GM18909 (cell line): Measurements from ENCODE around the gene IL20RA.
"Not testable (repeated sequence)": the region's sequence is repeated elsewhere in the genome, so short reads cannot be mapped to it uniquely, and the experiment has no call there.

Source experiments
- ATAC-seq: cut with Tn5 transposase; IDR thresholded peaks from one replicate; pipeline ENCODE4 v1.9.1; 2021; ENCODE audit warnings: mild to moderate bottlenecking; ENCODE audit not compliant: unreplicated experiment, poor library complexity

Gene IL20RA

DNA sequence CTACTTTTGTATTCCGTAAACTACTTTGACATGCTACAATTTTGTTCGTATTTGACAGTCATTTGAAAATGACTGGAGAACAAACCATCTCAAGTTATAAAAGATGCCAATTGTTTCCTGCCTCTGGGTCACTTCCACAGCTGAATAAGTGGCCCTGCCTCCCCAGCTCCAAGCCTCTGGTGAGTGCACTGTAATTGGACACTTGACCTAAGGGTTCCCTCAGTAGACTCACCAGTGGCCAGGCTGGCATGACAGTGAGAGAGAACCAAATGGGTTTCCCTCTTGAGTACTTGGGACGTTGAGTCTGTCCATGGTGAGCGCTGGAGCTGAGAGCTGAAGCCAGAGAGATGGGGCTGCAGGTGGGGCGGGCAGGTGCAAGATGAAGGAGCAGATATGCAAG, 65.6 kb downstream of the IL20RA start:
- no peak for ATAC-seq

DNA sequence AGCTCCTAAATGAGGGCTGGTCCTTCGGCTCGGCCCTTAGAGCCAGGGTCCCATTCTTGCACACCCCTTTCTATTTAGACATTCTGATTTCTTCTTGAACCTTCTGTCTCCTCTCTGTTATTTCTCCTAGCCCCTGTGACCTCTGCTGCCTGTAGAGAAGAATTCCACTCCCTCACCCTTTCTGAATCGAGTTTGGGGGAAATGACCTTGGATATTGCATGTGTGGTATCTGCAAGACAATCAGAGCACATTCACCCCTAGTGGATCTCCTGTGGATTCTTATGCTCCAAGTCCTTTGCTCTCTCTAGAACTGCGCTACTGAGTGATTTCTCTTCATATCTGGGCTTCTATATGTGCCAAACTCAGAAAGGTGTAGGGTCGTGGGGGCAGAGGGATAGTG, 67.7 kb downstream of the IL20RA start:
- ATAC-seq: no peak

DNA sequence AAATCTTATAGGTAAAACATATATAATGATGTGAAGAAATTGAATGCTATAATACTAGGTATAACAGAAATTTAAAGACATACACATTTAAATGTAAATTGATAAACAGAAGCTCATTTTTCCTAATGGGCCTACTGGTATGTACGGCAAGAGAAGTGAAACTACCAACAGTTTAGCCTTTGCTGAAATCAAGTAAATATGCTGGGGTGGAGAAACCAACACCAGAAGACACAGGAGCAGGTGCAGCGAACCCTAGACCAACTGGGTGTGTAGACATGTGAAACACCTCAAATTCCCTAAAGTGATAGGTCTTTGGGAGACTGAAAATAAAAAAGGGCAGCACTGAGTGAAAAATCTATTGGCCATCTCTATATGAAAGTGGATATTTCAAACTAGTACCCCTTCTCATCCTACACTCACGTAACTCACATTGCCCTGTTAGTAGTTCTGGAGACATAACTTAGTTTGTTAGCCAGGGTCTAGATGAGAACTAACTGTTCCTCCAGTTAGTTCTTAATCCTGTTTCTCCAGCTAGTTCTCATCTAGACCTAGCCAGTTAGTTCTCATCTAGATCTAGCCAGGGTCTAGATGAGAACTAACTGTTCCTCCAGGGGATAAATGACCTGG, 69.6 kb downstream of the IL20RA start:
- no peak for ATAC-seq

DNA sequence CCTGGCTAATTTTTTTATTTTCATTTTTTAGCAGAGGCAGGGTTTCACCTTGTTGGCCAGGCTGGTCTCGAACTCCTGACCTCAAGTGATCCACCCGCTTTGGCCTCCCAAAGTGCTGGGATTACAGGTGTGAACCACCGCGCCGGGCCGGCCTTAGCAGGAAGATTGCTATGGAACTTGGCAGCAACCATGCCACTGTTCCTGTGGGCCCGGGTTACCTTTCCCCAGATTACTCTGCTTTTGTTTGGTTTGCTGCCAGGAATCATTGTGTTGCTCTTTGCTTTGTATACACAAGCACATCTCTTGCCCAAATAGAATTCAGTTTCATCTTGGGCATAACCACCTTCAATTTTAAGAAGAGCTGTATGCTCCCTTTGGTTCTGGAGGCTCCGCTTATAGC, 71.0 kb downstream of the IL20RA start:
- not testable (repeated sequence) for ATAC-seq

DNA sequence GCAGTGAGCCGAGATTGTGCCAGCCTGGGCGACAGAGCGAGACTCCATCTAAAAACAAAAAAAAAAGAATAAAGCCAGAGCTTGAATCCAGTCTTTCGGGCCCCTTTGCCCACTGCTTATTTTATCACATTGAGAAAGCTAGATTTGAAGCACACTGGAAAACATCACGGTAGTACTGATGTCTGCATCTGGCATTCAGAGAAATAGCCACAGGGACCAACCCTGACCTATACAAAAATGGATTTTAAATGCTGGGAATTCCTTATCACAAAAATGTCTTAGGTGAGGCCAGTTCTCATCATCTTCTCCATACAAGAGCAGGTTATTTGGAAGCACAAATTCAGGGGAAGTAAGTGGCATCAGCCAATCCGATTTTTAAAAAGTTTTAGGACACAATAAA, 73.2 kb downstream of the IL20RA start:
- no peak for ATAC-seq

DNA sequence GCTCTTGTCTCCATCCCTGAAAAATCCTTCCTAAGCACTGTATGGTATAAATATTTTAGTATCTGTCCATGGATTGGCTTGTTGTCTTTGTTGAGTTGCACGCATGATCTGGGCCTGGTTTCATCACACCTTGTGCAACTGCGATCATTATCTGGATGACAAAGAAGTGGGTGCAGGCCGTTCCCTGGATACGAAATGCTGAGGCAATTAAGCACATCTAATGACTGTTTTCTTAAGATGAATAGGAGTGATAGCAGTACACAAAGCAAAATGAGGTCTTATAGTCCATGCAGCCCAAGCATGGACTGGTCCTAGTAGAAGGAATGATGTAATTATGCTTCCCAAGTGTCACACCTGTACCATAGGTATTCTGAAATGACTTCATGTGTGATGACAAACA, 74.8 kb downstream of the IL20RA start:
- ATAC-seq: no peak

DNA sequence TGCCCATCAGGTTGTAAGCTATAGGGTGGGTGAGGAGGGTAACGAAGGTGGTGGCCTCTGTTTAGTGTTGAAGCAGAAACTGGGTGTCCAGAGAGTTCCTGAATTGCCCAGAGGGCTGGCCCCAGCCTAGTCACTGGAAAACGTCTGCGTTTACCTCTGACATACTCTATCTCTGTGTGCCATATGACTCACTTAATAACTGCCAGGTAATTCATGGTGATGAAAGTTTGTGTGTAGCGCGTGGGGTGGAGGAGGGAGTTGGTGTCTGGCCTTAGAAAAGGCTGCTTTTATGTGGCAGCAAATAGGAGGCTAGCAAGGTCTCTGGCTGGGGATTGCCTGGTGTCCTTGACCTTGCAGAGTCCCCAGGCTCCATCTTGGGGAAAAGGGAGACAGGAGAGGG, 75.3 kb downstream of the IL20RA start:
- no peak for ATAC-seq

DNA sequence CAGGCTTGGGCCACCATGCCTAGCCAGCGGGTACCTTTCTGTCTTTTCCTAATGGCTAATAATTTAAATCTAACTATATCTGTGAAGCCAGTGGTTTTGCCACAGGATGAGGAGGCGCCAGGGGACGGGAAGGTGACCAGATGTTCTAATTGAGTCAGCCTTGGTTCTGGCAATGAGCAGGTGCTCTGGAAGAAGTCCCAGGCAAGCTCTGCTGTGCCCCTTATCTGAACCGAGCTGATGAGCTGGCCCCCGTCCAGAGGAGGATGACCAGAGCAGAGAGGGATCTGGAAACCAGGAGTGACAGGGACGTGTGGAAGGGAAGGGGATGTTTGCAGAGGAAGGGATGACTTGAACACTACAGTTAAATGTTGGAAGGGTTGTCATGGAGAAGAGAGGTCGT, 75.9 kb downstream of the IL20RA start:
- no peak for ATAC-seq

DNA sequence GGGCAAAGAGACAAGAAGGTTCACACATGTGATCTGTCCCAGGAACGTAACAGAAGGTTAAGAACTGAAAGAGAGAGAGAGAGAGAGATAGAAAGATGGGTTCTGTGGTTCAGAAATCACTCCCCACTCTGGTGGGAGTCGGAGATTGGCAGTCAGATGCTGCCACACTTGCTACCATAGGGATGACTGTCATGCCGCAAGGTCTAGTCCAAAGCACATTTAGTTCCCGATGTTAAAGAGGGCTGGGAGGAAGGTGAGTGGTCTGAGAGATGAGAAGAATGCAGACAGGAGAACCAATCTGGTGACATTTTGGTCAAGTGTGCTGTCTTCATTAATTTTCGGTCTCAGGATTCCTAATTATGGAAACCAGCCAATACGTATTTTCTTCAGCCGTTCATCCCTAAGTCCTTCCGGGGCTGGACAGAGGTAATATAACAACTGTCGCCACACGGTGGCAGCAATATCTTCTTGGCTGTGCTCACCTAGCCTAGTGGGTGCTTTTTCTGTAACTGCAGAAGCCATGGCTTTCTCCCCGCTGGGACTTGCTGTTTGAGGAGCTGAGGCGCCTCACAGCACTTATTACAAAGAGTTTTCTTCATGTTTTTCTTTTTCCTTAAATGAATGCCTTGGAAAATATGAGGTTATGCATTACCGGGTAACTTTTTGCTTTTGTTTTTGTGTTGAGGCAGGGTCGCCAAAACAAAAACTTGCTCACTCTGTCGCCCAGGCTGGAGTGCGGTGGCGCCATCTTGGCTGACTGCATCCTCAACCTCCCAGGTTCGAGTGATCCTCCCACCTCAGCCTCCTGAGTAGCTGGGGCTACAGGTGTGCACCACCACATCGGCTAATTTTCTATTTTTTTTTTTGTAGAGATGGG, 76.7 kb downstream of the IL20RA start:
- ATAC-seq: peak; percentile 88

DNA sequence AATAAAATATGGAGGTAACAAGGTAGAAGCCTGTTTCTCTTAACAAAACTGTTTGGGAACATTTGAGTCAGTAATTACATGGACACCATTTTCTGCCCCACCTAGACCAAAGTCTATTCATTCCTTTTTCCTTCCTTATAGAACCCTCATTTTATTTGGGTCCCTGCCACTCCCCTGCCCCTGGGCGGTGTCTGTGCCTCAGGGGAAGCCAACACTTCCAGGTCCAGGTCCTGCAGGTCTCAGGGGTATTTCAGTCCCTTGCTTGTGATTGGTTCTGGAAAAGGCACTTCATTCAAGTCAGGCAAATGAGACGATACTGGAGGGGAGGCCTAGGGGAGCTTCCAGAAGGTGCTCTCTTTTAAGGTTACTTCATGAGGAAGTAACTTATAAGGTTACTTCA, 80.4 kb downstream of the IL20RA start:
- ATAC-seq: no peak

DNA sequence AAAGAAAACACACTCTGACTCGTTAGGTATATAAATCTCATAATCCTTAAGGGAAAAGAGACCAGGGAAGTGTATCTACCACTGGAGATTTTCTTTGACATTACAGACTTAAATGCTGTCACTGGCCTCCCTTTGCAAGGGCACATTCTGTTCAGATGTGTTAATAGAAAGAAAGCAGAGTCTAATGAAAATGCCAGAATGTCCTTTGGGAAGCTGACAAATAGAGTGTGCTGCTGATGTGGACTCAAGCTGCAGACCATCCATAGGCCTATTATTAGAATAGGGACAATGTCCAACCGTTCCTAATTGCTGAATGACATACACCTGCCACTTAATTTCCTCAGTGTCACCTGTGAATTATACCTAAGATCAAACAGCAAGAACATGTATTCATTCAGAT, 81.5 kb downstream of the IL20RA start:
- ATAC-seq: no peak

DNA sequence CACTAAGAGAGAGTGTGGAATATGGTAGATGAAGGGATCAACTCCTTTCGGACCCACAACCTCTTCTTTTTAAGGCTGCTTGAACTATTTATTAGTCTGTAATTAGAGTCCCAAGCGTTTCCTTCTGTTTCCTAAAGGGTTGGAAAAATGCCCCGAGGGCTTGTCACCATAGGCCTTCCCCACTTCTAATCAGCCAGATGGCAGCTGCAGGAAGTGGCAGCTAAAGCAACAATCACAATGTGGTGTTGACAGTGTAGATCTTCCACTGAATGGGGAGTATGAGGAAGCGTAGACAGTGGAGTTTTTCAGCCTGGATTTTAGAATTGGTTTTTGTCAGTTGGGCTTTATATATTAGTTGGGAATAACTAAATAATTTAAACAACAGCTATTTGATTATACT, 82.1 kb downstream of the IL20RA start:
- no peak for ATAC-seq

DNA sequence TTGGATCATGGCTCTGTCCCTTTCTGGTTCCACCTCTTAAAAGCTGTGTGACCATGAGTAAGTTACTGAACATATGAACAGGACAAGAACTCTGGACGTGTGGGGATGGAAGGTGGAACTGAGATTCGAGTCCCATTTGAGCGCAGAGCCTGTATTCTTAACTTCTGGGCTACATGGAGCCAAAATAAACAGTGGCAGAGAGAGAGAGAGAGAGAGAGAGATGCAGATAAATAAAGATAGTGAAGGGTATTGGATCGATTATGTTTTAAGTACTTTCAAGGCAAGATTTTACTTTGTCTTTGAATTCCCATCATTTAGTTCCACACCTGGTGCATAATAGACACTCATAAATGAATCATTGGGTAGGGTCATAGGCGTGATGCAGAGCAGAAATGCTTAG, 82.9 kb downstream of the IL20RA start:
- no peak for ATAC-seq

DNA sequence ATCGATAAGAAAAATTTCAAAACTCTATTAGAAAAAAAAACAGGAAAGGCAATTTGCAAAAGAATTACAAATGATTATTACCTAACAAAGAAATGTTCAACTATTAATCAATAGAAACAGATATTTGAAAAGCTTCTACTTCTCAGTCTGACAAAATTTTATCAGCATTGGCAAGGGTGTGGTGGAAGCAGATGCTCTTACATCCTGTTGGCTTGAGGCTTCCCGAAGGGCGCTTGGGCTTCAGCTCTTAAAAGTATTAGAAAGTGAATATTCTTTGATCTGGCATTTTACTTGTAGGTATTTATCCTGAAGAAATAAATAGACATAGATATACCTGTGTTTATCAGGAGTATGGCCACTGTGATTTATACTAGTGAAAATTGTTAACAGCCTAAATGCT, 84.0 kb downstream of the IL20RA start:
- no peak for ATAC-seq

DNA sequence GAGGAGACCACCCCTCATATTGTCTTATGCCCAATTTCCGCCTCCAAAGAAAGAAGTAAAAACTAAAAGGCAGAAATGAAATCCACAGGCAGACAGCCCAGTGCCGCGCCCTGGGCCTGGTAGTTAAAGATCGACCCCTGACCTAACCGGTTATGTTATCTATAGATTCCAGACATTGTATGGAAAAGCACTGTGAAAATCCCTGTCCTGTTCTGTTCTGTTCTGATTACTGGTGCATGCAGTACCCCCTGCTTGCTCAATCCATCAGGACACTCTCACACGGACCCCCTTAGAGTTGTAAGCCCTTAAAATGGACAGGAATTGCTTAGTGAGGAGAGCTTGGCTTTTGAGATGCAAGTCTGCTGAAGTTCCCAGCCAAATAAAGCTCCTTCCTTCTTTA, 84.8 kb downstream of the IL20RA start:
- ATAC-seq: not testable (repeated sequence)

DNA sequence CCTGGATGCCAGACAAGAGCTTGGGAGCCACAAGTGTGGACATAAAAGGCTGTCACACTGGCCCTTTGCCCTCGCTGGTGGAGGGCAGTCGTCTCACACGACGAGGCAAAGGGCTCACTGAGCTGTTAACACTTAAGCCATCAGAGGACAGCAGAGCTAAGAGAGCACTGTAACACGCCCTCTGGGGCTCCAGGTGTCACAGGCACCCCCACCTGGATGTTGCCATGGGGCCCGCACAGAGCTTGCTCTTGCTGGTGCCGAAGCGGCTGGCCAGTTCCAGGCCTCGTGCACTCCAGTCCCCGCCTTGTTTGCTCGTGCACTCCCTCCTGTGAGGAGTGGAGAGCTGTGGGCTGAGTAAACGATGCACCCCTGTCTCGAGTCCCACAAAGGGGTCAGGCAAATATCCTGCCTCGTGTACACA, 85.3 kb downstream of the IL20RA start:
- no peak for ATAC-seq

DNA sequence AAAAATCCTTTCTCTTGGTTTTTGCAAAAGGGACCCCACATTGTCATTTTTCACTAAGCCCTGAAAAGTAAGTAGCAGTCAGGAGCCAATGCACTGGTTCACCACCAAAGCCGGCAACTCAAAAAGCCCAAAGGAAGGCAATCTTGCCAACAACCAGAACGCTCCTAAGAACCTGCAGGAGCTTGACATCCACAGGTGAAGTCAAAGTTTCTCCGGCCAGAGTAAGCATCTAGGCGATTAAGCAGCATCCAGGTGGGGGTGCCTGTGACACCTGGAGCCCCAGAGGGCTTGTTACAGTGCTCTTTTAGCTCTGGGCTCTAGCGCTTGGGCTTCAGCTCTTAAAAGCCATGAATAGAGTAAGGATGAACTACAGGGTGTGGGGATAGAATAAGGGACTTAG, 86.6 kb downstream of the IL20RA start:
- ATAC-seq: no peak

DNA sequence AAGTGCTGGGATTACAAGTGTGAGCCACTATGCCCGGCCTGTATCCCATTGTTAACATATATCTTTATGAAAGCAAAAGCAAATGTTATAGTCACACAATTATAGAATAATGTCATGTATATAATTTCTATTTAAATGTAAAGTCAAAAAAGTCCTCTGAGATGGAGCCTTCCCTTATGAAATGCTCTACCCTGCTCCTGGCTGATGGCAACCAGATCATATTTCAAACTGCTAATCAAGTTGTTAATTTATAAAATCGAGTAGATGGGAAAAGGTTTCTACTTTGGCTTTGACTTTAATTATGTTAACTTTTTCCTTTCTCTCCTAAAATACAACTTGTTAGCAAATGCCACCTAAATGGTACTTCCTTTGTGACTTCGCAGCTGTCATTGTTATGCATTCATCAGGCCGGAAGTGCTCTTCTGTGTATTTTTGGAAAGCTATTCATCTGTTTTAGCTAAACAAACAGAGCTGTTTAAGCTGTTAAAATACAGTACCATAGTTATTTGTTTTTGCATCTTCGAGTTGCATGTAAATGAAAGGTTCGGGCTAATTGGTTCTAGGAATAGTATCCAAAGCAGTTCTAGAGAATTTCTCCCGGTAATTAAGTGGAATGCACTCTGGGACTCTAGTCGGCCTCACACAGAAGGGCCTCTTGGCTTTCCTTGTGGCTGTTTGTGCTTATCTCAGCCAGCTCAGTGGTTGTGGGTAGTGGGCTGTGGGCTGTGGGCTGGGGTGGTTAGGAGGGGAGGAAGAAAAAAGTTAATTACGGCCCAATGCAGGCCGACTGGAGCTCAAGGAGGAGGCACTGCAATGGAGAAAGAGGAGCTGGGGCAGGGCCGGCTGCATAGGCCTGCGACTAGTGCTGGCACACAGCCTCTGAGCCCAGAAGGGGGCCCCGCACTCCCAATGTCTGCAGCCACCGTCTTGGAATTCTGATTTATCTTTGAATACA, 87.9 kb downstream of the IL20RA start:
- ATAC-seq: no peak

DNA sequence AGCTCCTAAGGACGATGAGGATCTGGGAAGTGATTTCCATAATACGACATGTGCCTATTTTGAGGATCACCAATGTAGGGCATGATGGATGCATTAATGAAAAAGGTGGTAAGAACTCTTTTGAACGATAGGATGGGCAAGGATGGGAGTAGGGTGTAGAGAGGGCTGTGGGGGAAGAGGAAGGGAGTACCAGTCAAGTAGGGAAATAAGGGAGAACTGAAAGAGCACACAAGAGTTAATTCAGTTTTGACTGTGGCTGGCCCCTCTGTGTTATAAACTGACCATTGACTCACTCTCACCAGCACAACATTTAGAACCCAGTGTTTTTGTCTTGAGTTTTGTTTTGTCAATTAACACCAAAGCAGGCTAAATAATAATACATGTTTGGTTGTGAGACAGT, 89.6 kb downstream of the IL20RA start:
- ATAC-seq: no peak

DNA sequence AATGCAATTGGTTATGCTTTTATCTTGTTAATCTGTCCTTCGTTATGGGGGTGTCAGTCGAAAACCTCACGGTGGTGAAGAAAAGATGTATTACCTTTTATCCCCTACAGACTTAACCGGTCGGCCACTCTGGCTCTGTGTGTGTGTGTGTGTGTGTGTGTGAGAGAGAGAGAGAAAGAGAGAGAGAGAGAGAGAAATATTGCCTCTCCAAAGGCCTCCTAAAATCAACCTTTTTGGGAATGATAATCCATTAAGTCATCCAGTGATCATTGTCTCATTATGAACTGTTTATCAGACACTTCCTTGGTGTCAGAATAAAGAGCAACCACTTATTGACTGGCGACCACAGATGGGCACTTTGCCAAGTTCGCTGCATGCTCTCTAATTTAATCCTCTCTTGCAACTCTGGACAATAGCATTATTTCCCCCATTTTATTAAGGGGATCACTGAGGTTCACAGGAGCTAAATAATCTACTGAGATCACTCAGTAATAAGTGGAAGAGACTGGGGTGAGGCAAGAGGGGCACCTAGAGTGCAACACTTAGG, 92.0 kb downstream of the IL20RA start:
- no peak for ATAC-seq
